K562 (cell line): ENCODE measurements around the gene AMBRA1. TPM values are rescaled to one million over a fixed set of nuclear protein-coding genes. Genes with fewer than 3 reads are reported as not detected.

Experiments
- POLR2A ChIP-seq: fragments of 450-650 bp; conservative IDR thresholded peaks from 2 replicates; pipeline ENCODE4 v1.6.1; 2016
- REST ChIP-seq, 2 experiments: fragments of 450-650 bp; formaldehyde crosslinking in 1 of 2; IDR thresholded peaks; 2 replicates each; pipeline versions ENCODE4 v1.4.0 to v1.6.1; 2014 to 2020; ENCODE audit warnings: mild to moderate bottlenecking in 2 of 2, borderline replicate concordance in 1 of 2, low read depth in 1 of 2
- polyA plus RNA-seq, 8 experiments: library from polyadenylated mRNA; depleted of rRNA in 4 of 8; stranded (reverse) in 5 of 8; unstranded in 3 of 8; fragments of >200 nt; fragmentation: Nextera tagmentation in 2 of 8; fragmentation: Illumina TruSeq in 1 of 8; extraction: Ambion mirVana in 2 of 8; extraction: Trizol in 1 of 8; gene quantifications; 2 replicates each; pipeline versions ENCODE4 v1.2.1 to v1.2.3, GENCODE V29; 2011 to 2014; ENCODE audit warnings: inconsistent platforms in 1 of 8, missing spikeins in 1 of 8
- total RNA-seq, 7 experiments: library from RNA; depleted of rRNA in 6 of 7; stranded (reverse); fragments of >200 nt in 6 of 7; fragmentation: Illumina TruSeq in 2 of 7; extraction: Trizol in 2 of 7; gene quantifications; 2 replicates each; pipeline versions ENCODE4 v1.2.1 to v1.2.3, GENCODE V29; 2011 to 2021; ENCODE audit warnings: low replicate concordance in 1 of 7

AMBRA1 gene
- total and polyA plus RNA-seq, 9 of the 15 experiments (the other 6 are each of a cell fraction or from before 2014, with no cell fraction given), result 0.15 to 24.5 (median 13.0) TPM

GRCh38 chr11:46357483-46357936, 236.3 kb downstream of the AMBRA1 start (continued):
- peak; percentile 33; the same call in 1 of the 2 replicates for TF ChIP-seq REST (IDR thresholded peaks at IDR 0.05; ENCODE audit: borderline replicate concordance)
- no peak for TF ChIP-seq REST (CRISPR knock-in tag; IDR thresholded peaks at IDR 0.05; ENCODE audit: low read depth)
- TF ChIP-seq POLR2A, result 0 out of 2 replicates have a peak, but pooled peaks have one; percentile 22
